Ramos (cell line): ENCODE measurements around the gene ESPN.
"Not testable (repeated sequence)": the region's sequence is repeated elsewhere in the genome, so short reads cannot be mapped to it uniquely, and the experiment has no call there.

Experiments
- in situ Hi-C: fragments of 300-500 bp; cut with MboI; formaldehyde crosslinking; loops from one replicate; pipeline ENCODE4 v1.14.3; 2022; ENCODE audit warnings: low sequenced_read_pairs; ENCODE audit not compliant: unreplicated experiment

ESPN gene

DNA sequence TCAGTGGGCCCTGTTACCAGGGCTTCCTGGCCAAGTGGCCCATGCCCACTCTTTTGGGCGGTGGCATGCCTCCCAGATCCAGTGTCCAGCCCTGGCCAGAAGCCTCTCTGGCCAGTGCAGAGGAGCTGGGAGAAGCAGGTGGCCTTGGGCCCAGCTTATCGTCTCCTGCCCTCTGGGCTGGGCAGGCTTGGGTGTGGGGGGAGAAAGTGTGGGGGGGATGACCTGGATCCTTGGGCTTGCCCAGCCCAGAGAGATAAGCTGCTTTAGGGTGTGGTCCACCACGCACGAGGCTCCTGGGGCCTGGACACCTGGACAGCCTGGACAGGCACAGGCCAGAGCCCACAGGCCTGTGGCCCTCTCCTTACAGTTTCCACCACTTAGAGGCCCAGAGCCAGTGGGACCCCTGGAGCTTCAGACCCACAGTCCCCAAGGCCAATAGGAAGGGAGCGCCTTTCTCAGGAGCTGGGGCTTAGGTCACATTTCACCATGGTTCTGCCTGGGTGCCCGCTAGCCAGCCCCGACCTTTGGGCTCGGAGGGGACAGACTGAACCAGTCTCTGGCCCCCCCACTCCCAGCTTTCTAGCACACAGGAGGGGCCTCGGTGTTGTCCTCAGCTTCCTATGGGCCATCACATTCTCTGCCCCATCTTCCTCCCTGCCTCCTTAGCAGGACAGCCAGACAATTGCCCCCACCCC lies 1.8 kb downstream of the ESPN start:
- in situ Hi-C loops, result no loop called here

DNA sequence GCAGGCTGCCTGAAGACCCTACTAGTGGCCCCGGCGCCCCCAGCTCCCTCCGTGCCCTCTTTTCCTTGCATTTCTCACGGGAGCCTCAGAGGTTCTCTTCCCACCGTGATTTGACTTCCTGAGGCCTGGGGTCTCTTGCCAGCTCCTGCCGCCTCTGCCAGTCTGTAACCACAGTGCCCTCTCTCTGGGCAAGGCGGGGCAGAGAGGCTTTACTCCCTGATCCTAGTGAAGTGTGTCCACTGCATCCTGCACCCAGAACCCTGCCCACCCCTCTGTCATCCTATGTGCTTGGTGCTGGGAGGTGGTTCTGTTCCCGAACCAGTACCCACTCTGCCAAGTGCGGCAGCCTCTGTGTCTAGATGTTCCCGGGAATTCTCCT lies 2.4 kb downstream of the ESPN start:
- in situ Hi-C loops, result no loop called here

DNA sequence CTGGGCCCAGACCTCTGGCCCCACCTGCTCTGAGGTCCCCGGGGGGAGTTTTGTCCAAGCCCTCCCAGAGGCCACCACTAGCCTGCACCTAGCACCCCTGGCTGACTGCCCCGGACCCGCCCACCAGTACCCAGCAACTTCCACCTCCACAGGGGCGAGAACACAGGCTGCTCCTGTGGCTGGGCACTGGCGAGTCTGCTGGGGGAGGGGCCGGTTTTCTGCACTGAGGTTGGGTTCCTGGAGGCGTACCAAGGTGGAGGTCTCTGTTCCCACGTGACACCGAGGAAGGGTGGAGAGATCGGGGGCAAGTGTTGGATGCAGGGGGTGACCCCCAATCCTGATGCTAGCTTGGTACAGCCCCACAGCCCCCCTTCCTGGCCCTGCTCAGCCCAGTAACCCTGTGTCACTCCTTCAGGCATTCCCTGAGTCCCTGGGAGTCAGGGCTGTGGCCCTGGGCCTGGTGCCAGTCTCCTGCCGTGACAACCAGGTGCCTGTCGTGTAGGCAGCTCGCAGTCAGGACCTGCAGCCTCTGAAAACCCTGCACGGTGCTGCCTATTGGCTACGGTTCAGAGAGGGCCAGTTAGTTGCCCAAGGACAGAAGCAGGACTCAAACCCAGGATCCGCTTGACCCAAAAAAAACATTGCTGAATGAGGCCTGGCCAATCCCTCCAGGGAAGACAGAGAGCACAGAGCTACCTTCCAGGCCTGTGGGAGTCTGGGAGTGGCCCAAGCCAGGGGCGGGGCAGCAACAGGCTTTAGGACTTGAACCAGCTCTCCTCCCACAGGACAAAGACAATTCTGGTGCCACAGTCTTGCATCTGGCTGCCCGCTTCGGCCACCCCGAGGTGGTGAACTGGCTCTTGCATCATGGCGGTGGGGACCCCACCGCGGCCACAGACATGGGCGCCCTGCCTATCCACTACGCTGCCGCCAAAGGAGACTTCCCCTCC lies 3.1 kb downstream of the ESPN start:
- in situ Hi-C loops, result no loop called here

DNA sequence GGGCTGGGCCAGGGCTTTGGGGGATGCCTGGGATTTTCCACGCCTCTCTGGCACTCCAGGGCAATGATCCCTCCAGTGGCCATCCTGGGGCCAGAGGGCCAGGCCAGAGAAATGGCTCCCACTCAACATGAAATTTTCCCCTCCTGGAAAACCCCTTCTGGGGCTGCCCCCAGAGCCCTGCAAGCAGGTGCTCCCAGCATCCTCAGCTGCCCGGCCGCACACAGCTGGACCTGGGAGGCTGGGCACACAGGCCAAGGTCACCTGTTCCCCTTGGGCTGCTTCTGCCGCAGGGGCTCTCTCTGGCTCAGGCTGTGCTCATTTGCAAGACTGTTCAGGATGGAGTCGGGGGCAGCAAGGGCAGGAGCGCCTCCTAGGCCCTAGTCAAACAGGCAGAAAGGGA lies 3.9 kb downstream of the ESPN start:
- in situ Hi-C loops, result not testable (repeated sequence)

DNA sequence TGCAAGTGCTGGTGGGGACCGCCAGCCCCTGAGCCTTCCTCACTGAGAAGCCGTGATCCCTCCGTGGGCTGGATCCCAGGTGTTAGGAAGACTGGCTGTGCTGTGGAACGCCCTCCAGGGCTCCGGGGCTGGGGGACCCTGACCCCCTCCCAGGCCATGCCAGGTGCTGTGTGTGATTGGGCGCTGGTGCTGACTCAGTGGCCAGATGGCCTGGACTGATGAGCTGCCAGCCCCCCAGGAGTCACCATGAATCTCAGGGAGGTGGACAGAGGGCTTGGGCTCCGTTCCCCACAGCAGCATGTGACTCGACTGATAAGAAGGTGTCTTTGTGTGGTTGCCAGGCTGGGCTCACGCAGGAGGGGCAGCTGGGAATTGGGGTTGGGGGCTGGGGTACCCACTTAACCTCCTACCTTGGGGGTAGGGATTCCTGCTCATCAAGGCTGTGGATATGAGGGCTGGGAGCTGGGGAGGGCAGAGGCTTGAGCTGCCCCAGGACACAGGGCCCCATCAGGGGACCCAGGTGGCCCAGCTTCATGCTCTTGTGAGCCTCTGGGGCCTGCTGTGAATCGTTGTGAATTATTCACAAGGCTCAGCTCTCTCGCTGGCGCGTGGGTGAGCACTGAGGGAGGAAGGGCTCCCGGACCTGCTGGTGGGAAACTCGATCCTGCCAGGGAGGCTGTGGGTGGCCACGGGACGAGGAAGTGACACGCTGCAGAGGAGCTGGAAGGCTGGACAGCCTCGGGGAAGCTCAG lies 5.3 kb downstream of the ESPN start:
- in situ Hi-C loops, result not testable (repeated sequence)

DNA sequence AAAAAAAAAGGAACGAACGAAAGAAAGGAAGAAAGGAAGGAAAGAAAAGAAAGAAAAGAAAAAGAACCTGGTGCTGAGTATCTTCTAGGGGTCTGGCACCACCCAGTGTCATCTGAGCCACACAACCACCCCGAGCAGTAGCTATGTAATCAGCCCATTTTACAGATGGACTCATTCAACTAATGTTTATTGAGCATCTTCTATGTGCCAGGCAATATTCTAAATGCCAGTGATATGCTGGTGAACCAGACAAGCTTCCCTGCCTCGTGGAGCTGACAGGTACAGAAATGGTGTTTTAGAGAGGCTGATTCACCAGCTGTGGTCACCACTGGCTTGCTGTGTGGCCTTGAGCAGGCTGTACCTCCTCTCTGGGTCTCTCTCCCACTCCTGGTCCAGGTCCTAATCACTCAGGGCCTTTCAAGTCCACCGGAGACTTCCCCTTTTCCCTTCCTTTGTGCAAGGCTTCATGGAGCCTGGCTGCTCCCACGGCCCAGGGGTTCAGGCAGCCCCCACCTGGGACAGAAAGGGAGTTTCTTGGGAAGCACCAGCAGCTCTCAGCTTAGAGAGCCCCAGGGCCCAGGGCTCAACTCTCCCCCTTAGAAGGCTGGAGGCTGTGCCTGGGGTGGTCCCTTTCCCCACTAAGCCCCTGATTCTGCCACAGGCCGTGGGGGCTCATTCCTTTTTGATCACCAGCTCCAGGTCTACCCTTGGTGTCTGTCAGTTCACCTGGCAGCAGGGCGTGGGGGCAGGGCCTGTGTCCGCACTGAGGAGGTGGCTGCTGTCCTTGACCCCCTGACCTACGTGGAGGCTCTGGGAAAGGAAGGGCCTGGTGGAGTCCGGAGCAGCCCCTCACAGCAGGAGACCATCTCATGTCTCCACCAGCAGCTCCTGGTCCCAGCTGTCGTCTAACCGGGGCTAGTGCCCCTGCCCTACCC lies 7.3 kb downstream of the ESPN start:
- in situ Hi-C loops, result not testable (repeated sequence)

DNA sequence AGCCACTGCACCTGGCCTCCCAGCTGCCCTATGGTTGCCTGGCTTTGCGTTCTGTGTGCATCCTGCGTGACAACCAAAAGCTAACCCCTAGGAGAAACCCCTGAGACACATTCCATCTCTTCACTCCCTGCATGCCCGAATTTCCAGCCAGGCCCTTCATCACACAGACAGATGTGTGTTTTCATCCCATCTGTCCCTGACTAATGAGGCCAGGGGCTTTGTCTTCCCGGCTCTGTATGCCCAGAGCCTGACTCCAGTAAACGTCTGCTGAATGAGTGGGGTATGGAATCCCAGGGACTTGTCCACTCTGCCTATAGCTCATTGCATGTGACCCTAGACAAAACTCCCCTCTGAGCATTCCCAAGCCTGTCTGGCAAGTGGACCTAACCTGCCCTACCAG lies 9.6 kb downstream of the ESPN start:
- in situ Hi-C loops, result no loop called here

DNA sequence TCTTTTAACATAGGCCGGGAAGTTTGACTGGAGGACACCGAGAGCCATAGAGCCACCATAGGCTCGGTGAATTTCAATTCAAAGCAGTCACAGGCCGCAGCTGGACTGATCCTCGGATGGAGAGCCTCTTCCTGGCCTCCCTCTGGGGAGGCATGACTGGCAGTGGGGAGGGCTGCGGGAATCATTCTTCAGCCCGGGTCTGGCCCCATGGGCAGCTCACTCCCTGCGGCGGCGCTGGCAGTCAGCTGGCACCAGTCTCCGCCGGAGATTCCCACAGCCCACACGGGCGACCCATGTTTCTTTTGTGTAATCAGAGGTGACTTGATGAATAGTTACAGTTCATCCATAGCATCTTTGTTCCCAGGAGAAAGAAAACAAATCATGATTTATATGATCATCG lies 10.6 kb downstream of the ESPN start:
- in situ Hi-C loops, result no loop called here

DNA sequence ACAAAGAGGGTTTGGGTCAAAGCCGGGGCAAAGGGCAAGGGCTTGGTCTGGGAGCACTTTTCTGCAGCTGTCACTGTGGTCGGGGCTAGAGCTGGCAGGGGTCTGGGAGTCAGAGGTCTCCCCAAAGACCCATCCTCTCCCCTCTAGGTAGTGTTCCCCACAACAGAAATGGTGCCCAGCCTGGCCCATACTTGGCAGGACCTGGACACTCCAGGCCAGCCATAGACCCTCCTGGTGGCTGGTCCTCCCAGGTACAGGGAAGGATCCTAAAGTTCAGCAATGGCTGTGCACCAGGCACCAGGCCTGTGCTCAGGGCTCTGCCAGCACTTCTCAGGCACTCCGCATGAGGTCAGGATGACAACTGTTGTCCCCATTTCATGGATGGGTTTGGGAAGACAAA lies 11.0 kb downstream of the ESPN start:
- in situ Hi-C loops, result no loop called here

DNA sequence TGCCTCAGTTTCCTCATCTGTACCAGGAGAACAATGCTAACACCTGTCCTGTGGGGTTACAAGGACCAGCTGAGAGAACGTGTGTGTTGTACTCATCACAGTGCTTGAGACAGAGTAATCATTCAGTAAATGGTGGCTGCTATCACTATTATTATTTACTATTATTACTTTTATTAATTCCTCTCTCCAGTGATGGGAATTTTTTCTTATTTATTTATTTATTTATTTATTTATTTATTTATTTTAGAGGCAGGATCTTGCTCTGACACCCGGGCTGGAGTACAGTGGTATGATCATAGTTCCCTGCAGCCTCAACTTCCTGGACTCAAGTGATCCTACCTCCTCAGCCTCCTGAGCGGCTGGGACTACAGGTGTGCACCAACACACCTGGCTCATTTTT lies 11.7 kb downstream of the ESPN start:
- in situ Hi-C loops, result not testable (repeated sequence)

DNA sequence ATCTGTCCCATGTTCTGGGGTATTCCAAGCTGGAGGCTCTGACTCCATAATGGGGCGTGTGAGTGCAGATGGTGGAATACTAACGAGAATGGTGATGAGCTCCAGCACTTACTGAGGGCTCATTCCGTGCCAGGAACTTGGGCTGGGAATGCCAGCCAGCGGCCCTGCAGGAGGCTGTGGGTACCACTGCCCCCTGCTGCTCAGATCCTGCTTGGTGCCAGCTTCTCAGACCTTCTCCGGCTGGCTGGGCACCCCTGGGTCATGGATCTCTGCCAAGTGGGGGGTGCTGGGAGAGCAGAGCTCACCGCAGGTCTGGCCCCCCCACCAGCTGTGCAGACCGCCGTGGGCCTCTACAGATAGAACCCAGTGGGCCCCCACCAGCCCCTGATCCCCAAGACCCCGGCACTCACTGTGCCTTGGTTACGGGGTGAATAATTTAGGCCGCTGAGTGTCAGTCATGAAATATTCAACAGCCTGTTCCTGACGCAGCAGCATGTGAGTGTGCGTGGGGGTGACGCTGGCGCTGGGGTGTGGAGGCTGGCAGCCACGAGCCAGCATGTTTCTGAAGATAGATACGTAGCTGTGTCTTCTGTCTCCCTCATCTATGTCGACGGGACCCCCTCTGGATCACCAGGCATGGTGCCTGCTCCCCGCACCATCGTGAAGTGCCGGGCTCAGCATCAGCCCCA lies 12.6 kb downstream of the ESPN start:
- in situ Hi-C loops, result not testable (repeated sequence)

DNA sequence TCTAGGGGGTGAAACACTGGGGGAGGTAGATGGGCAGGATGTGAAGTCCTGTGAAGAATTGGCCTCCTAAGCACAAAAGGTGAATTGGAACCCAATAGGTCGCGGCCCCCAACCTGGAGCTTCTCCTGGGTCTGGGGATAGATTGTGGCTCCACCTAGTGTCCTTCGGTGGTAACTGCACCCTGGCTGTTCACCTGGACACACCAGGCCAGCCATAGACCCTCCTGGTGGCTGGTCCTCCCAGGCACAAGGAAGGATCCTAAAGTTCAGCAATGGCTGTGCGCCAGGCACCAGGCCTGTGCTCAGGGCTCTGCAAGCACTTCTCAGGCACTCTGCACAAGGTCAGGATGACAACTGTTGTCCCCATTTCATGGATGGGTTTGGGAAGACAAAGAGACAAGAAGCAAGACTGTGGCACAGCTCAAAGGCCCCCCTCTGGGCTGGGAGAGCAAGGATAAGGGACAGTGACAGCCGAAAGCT lies 13.5 kb downstream of the ESPN start:
- in situ Hi-C loops, result no loop called here

DNA sequence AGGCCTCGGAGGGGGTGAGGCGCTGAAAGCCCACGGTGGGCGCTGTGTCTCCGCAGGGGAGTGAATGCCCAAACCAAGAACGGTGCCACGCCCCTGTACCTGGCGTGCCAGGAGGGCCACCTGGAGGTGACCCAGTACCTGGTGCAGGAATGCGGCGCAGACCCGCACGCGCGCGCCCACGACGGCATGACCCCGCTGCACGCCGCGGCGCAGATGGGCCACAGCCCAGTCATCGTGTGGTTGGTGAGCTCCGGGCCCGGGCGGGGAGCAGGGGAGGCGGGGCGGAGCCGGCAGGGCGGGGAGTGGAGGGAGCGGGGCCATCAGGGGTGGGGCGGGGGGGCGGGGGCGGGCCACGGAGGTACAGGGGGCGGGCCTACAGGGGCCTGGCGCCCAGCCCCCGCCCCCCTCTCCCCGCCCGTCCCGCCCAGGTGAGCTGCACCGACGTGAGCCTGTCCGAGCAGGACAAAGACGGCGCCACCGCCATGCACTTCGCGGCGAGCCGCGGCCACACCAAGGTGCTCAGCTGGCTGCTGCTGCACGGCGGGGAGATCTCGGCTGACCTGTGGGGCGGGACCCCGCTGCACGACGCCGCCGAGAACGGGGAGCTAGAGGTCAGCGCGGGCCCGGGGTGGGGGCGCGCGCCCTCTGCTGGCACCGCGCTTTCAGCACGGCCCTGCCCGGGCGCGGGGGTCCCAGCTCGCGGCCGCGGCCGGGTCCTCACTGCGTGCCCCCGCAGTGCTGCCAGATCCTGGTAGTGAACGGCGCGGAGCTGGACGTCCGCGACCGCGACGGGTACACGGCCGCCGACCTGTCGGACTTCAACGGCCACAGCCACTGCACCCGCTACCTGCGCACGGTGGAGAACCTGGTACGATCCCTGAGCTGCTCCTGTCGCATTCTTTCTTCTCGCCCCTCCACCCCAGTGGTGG lies 15.9 kb downstream of the ESPN start:
- in situ Hi-C loops, result no loop called here

DNA sequence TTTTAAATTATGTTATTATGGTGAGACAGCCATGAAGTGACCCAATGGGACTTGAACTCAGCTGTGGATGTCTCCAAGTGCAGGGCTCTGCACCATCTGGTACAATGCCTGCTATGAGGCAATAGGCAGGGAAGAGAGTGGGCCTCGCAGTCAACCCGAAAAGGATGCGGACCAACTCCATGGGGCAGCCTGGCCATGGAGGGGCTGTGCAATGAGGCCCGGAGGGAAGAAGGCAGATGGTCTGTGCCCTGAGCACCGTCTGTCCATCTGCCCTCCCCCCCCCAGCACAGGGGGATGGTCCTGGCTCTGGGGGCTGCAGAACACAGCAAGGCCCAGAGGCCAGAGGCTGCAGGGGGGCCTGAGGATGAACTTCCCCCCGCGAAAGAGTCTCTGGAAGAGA lies 17.0 kb downstream of the ESPN start:
- in situ Hi-C loops, result no loop called here

DNA sequence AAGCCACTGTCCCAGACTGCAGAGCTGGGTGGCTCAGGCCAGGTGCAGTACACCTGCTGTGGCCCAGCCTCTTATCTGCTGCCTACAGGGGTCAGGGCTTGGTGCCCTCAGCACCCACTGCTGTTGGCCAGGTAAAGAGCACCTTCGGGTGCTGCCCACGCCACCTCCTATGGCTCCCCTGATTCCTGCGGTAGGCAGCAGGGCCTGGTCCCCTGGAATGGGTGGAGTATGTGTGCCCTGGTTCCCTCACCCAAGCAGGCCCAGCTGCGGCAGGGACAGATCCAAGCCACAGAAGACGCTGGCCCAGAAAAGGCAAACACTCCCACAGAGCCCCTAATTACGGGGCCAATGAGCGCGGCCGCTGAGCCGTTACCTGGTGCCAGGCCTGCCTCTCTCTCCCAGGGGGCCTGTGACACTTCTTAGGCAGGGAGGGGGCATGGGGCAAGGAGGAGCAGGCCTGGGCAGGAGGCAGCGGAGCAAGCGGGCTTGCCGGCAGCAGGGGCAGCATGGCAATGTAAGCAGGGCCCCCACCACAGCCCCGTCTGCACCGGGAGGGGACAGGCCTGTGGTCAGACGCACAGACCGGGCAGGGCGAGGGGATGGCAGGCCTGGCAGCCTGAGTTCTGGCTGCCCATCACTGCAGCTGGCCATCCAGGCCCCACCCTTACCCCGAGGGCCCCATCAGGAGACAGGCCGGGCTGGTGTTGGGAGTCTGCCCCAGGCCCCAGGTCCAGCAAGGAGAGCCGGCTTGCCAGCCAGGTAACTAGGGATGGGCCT lies 19.0 kb downstream of the ESPN start:
- in situ Hi-C loops, result no loop called here

DNA sequence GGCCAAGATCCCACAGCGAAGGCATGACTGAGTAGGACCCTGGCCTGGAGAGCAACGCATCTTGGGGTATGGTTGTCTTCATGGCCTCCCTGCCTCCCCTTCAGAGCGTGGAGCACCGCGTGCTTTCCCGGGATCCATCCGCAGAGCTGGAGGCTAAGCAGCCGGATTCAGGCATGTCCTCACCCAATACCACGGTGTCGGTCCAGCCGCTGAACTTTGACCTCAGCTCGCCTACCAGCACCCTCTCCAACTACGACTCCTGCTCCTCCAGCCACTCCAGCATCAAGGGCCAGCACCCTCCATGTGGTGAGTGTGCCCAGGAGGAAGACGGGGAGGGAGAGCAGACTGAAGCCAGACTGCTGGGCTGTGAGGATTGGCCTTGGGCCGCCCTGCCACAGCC lies 19.8 kb downstream of the ESPN start:
- in situ Hi-C loops, result no loop called here

DNA sequence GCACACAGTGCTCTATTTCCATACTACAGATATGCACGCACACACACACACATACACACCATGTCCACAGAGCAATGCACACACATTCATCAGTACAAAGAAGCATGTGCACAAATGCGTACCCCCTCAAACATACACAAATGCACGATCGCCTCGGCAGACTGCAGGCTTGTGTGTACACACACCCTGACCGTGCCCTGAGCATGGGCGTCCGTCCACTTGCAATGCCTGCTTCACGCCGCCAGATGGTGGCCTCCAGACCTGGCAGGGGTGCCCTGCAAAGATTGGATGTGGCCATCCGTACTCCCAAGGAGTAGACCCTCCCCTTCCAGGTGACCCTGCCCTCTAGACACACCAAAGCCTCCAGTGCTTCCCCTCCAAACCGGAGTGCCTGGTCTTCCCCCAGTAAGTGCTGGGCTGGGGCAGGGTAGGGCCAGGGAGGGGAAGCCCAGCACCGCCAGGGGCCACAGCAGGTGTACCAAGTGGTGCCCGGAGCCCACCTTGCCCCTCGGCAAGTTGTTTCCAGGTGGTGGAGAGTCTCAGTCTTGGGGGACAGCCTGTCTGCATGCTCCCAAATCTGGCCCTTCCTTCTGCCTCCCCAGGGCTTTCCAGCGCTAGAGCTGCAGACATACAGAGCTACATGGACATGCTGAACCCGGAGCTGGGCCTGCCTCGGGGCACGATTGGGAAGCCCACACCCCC lies 20.6 kb downstream of the ESPN start:
- in situ Hi-C loops, result no loop called here
